Transverse colon (tissue), 4 donors: Measurements from ENCODE around the gene SDHAF3.

Experiments
- EP300 ChIP-seq: sonication (generic); formaldehyde crosslinking; IDR thresholded peaks from one replicate; pipeline ENCODE4 v1.6.1; 2017; ENCODE audit warnings: antibody characterized with exemption, low read depth
- POLR2A ChIP-seq: fragments of 450-650 bp; IDR thresholded peaks from one replicate; pipeline ENCODE4 v1.6.1; 2016; ENCODE audit warnings: antibody characterized with exemption, mild to moderate bottlenecking, moderate library complexity
- POLR2AphosphoS5 ChIP-seq, 3 donors: sonication (generic); formaldehyde crosslinking; IDR thresholded peaks; one replicate each; pipeline ENCODE4 v1.6.1; 2016; ENCODE audit warnings: antibody characterized with exemption in 3 of 3
- TF ChIP-seq, protein P1 (sequence below), 5 experiments: fragments of 200-600 bp in 3 of 5; fragments of 450-650 bp in 2 of 5; sonication (generic) in 3 of 5; IDR thresholded peaks; 1 replicate in 2 of 5; 2 replicates in 3 of 5; pipeline ENCODE4 v1.5.1; 2016 to 2017; ENCODE audit warnings: antibody characterized with exemption in 5 of 5, inconsistent platforms in 3 of 5, mild to moderate bottlenecking in 2 of 5, moderate library complexity in 1 of 5

DNA sequence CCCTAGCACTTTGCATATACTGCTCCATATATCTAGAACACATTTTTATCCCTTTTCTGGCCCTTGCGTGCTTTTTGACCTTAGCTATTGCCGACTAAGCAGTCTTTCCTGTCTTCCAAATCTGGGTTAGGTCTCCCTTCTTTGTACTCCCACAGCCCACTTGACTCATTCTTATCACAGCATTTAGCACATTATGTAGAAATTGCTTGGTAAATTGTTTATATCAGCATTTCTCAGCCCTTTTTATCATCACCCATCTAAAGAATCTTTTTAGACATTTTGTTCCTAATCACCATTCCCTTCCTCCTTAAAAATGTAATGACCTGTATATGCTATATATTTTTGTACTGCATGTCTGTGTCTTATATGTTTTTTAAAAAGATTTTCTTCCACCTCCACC lies 101.7 kb downstream of the SDHAF3 start:
- TF ChIP-seq POLR2AphosphoS5 (IDR thresholded peaks at IDR 0.05) (no peak), POLR2A (no peak), EP300 (no peak)
- TF ChIP-seq, protein P1, sequence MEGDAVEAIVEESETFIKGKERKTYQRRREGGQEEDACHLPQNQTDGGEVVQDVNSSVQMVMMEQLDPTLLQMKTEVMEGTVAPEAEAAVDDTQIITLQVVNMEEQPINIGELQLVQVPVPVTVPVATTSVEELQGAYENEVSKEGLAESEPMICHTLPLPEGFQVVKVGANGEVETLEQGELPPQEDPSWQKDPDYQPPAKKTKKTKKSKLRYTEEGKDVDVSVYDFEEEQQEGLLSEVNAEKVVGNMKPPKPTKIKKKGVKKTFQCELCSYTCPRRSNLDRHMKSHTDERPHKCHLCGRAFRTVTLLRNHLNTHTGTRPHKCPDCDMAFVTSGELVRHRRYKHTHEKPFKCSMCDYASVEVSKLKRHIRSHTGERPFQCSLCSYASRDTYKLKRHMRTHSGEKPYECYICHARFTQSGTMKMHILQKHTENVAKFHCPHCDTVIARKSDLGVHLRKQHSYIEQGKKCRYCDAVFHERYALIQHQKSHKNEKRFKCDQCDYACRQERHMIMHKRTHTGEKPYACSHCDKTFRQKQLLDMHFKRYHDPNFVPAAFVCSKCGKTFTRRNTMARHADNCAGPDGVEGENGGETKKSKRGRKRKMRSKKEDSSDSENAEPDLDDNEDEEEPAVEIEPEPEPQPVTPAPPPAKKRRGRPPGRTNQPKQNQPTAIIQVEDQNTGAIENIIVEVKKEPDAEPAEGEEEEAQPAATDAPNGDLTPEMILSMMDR (IDR thresholded peaks at IDR 0.05), result no peak
